ENCODE data around the gene FBXW2.
A peak's percentile ranks its signal among the peaks of the same experiment; 100 is the strongest.

FBXW2 gene

GRCh38 chr9:120714846-120715388 lies 78.3 kb downstream of the FBXW2 start:
- DNase-seq (ENCODE audit: low read depth in 2 of 2) = no peak

- peak; percentile 93 to 94 for DNase-seq (ENCODE audit: low read depth in 2 of 2)
These were observed 78.9 kb downstream of the FBXW2 start, which contains the start of gene MEGF9 for GRCh38 chr9:120714088-120714845. Gene MEGF9 (minus strand): TSS chr9:120714470. CDS start chr9:120714358, 112 bp downstream.

GRCh38 chr9:120713257-120714087 lies 79.7 kb downstream of the FBXW2 start:
- DNase-seq (ENCODE audit: low read depth in 2 of 2) = no peak

- DNase-seq (ENCODE audit: low read depth in 2 of 2) = no peak
These were observed 80.6 kb downstream of the FBXW2 start for GRCh38 chr9:120712539-120713031.

GRCh38 chr9:120711841-120712538 lies 81.2 kb downstream of the FBXW2 start:
- no peak for DNase-seq (ENCODE audit: low read depth in 2 of 2)

GRCh38 chr9:120711354-120711753 lies 81.9 kb downstream of the FBXW2 start:
- DNase-seq (ENCODE audit: low read depth in 2 of 2) = no peak

- DNase-seq (ENCODE audit: low read depth in 2 of 2) = no peak
These were observed 82.9 kb downstream of the FBXW2 start for GRCh38 chr9:120710110-120710981.

GRCh38 chr9:120708526-120709224 lies 84.5 kb downstream of the FBXW2 start:
- no peak for DNase-seq (ENCODE audit: low read depth in 2 of 2)

- DNase-seq (ENCODE audit: low read depth in 2 of 2) = no peak
These were observed 86.0 kb downstream of the FBXW2 start for GRCh38 chr9:120707170-120707569.
